Measurements from ENCODE around the gene OGFOD3.

The OGFOD3 gene

GRCh38 chr17:82392209-82392920, 26.0 kb downstream of the OGFOD3 start:
- Histone ChIP-seq H2AK5ac (ENCODE audit: low read length) (no peak overlapping the region), H3K79me2 (ENCODE audit: control insufficient read depth, insufficient read depth, low read length) (no peaks in the 10 kb centered on the region), H4K8ac (ENCODE audit: low read depth, low read length) (no peak overlapping the region), H3K4me1 (ENCODE audit: control insufficient read depth, low read depth, low read length) (no peaks in the 10 kb centered on the region), H3K23ac (ENCODE audit: low read length) (no peak overlapping the region), H3K4me3 (ENCODE audit: low read length) (no peak overlapping the region), H3K18ac (ENCODE audit: low read length) (no peak overlapping the region), H3K79me1 (ENCODE audit: low read length) (no peaks in the 10 kb centered on the region), H2BK15ac (replicated peaks; ENCODE audit: low read depth) (no peak overlapping the region), H3K9ac (ENCODE audit: low read length) (no peak overlapping the region), H4K5ac (ENCODE audit: low read length) (no peak overlapping the region), H3K27me3 (ENCODE audit: insufficient read depth, low read length, poor library complexity) (no peaks in the 10 kb centered on the region), H3K36me3 (ENCODE audit: control insufficient read depth, insufficient read depth, low read length) (no peaks in the 10 kb centered on the region), H3K56ac (ENCODE audit: low read length) (no peak overlapping the region), H3K4me2 (ENCODE audit: low read length) (no peak overlapping the region), H3K4ac (ENCODE audit: low read depth, low read length) (no peak overlapping the region), H3K27ac (ENCODE audit: low read depth, low read length) (no peak overlapping the region), H2BK5ac (ENCODE audit: low read length) (no peak overlapping the region), H2BK120ac (ENCODE audit: low read depth, low read length) (no peak overlapping the region)
- WGBS (ENCODE audit: extremely low coverage, insufficient coverage, low lambda C conversion rate): no CpG with 5 or more reads among the region's 28 CpGs
- DNase-seq: no peak

GRCh38 chr17:82391496-82392066, 26.8 kb downstream of the OGFOD3 start:
- H3K79me2 ChIP-seq (ENCODE audit: control insufficient read depth, insufficient read depth, low read length): no peaks in the 10 kb centered on the region
- H3K18ac ChIP-seq (ENCODE audit: low read length): no peak overlapping the region
- no peak for DNase-seq
- H3K27ac ChIP-seq (ENCODE audit: low read depth, low read length): no peak overlapping the region
- no peak overlapping the region for H2BK5ac ChIP-seq (ENCODE audit: low read length)
- H3K4me3 ChIP-seq (ENCODE audit: low read length): no peak overlapping the region
- H3K56ac ChIP-seq (ENCODE audit: low read length): no peak overlapping the region
- H4K8ac ChIP-seq (ENCODE audit: low read depth, low read length): no peak overlapping the region
- no peaks in the 10 kb centered on the region for H3K4me1 ChIP-seq (ENCODE audit: control insufficient read depth, low read depth, low read length)
- no peaks in the 10 kb centered on the region for H3K36me3 ChIP-seq (ENCODE audit: control insufficient read depth, insufficient read depth, low read length)
- H3K4me2 ChIP-seq (ENCODE audit: low read length): no peak overlapping the region
- H2BK120ac ChIP-seq (ENCODE audit: low read depth, low read length): no peak overlapping the region
- H2AK5ac ChIP-seq (ENCODE audit: low read length): no peak overlapping the region
- no peak overlapping the region for H4K5ac ChIP-seq (ENCODE audit: low read length)
- H3K79me1 ChIP-seq (ENCODE audit: low read length): no peaks in the 10 kb centered on the region
- H3K4ac ChIP-seq (ENCODE audit: low read depth, low read length): no peak overlapping the region
- no peak overlapping the region for H2BK15ac ChIP-seq (replicated peaks; ENCODE audit: low read depth)
- no peak overlapping the region for H3K23ac ChIP-seq (ENCODE audit: low read length)
- WGBS (ENCODE audit: extremely low coverage, insufficient coverage, low lambda C conversion rate): no CpG with 5 or more reads among the region's 23 CpGs
- H3K27me3 ChIP-seq (ENCODE audit: insufficient read depth, low read length, poor library complexity): no peaks in the 10 kb centered on the region
- no peak overlapping the region for H3K9ac ChIP-seq (ENCODE audit: low read length)

- Histone ChIP-seq H4K5ac (ENCODE audit: low read length) (no peak overlapping the region), H4K8ac (ENCODE audit: low read depth, low read length) (no peak overlapping the region), H3K18ac (ENCODE audit: low read length) (no peak overlapping the region), H3K79me1 (ENCODE audit: low read length) (no peaks in the 10 kb centered on the region), H2BK120ac (ENCODE audit: low read depth, low read length) (no peak overlapping the region), H3K4me3 (ENCODE audit: low read length) (no peak overlapping the region), H3K4ac (ENCODE audit: low read depth, low read length) (no peak overlapping the region), H3K27me3 (ENCODE audit: insufficient read depth, low read length, poor library complexity) (no peaks in the 10 kb centered on the region), H2BK15ac (replicated peaks; ENCODE audit: low read depth) (no peak overlapping the region), H3K23ac (ENCODE audit: low read length) (no peak overlapping the region), H3K56ac (ENCODE audit: low read length) (no peak overlapping the region), H3K79me2 (ENCODE audit: control insufficient read depth, insufficient read depth, low read length) (no peaks in the 10 kb centered on the region), H3K4me2 (ENCODE audit: low read length) (no peak overlapping the region), H3K27ac (ENCODE audit: low read depth, low read length) (no peak overlapping the region), H3K36me3 (ENCODE audit: control insufficient read depth, insufficient read depth, low read length) (no peaks in the 10 kb centered on the region), H3K9ac (ENCODE audit: low read length) (no peak overlapping the region), H2BK5ac (ENCODE audit: low read length) (no peak overlapping the region), H3K4me1 (ENCODE audit: control insufficient read depth, low read depth, low read length) (no peaks in the 10 kb centered on the region), H2AK5ac (ENCODE audit: low read length) (no peak overlapping the region)
- no peak for DNase-seq
- whole genome bisulfite sequencing (ENCODE audit: extremely low coverage, insufficient coverage, low lambda C conversion rate): no CpG with 5 or more reads among the region's 13 CpGs
These were observed 27.4 kb downstream of the OGFOD3 start for GRCh38 chr17:82390860-82391435.

GRCh38 chr17:82390015-82390859, 28.1 kb downstream of the OGFOD3 start:
- Histone ChIP-seq H3K4me3 (ENCODE audit: low read length) (no peak overlapping the region), H3K4me1 (ENCODE audit: control insufficient read depth, low read depth, low read length) (no peaks in the 10 kb centered on the region), H3K79me1 (ENCODE audit: low read length) (no peaks in the 10 kb centered on the region), H2BK5ac (ENCODE audit: low read length) (no peak overlapping the region), H2AK5ac (ENCODE audit: low read length) (no peak overlapping the region), H3K36me3 (ENCODE audit: control insufficient read depth, insufficient read depth, low read length) (no peaks in the 10 kb centered on the region), H3K27me3 (ENCODE audit: insufficient read depth, low read length, poor library complexity) (no peaks in the 10 kb centered on the region), H3K4me2 (ENCODE audit: low read length) (no peak overlapping the region), H2BK120ac (ENCODE audit: low read depth, low read length) (no peak overlapping the region), H2BK15ac (replicated peaks; ENCODE audit: low read depth) (no peak overlapping the region), H3K56ac (ENCODE audit: low read length) (no peak overlapping the region), H3K4ac (ENCODE audit: low read depth, low read length) (no peak overlapping the region), H3K27ac (ENCODE audit: low read depth, low read length) (no peak overlapping the region), H4K8ac (ENCODE audit: low read depth, low read length) (no peak overlapping the region), H3K9ac (ENCODE audit: low read length) (no peak overlapping the region), H4K5ac (ENCODE audit: low read length) (no peak overlapping the region), H3K18ac (ENCODE audit: low read length) (no peak overlapping the region), H3K23ac (ENCODE audit: low read length) (no peak overlapping the region), H3K79me2 (ENCODE audit: control insufficient read depth, insufficient read depth, low read length) (no peaks in the 10 kb centered on the region)
- WGBS (ENCODE audit: extremely low coverage, insufficient coverage, low lambda C conversion rate): 100% methylated on average over 3 of the region's 34 CpGs
- DNase-seq: no peak

- Histone ChIP-seq H3K18ac (ENCODE audit: low read length) (no peak overlapping the region), H3K4me2 (ENCODE audit: low read length) (no peak overlapping the region), H3K9ac (ENCODE audit: low read length) (no peak overlapping the region), H2BK5ac (ENCODE audit: low read length) (no peak overlapping the region), H3K4ac (ENCODE audit: low read depth, low read length) (no peak overlapping the region), H2AK5ac (ENCODE audit: low read length) (no peak overlapping the region), H3K56ac (ENCODE audit: low read length) (no peak overlapping the region), H3K27me3 (ENCODE audit: insufficient read depth, low read length, poor library complexity) (no peaks in the 10 kb centered on the region), H3K36me3 (ENCODE audit: control insufficient read depth, insufficient read depth, low read length) (no peaks in the 10 kb centered on the region), H4K8ac (ENCODE audit: low read depth, low read length) (no peak overlapping the region), H3K27ac (ENCODE audit: low read depth, low read length) (no peak overlapping the region), H2BK15ac (replicated peaks; ENCODE audit: low read depth) (no peak overlapping the region), H4K5ac (ENCODE audit: low read length) (no peak overlapping the region), H2BK120ac (ENCODE audit: low read depth, low read length) (no peak overlapping the region), H3K4me1 (ENCODE audit: control insufficient read depth, low read depth, low read length) (no peaks in the 10 kb centered on the region), H3K79me1 (ENCODE audit: low read length) (no peaks in the 10 kb centered on the region), H3K4me3 (ENCODE audit: low read length) (no peak overlapping the region), H3K23ac (ENCODE audit: low read length) (no peak overlapping the region), H3K79me2 (ENCODE audit: control insufficient read depth, insufficient read depth, low read length) (no peaks in the 10 kb centered on the region)
- WGBS (ENCODE audit: extremely low coverage, insufficient coverage, low lambda C conversion rate): no CpG with 5 or more reads among the region's 10 CpGs
- no peak for DNase-seq
These were observed 29.0 kb downstream of the OGFOD3 start for GRCh38 chr17:82389379-82389778.
